GM21737 (cell line): ENCODE results near the gene TMEM221.

Experiments
- ATAC-seq: cut with Tn5 transposase; IDR thresholded peaks from one replicate; pipeline ENCODE4 v1.9.1; 2021; ENCODE audit warnings: mild to moderate bottlenecking, moderate library complexity; ENCODE audit not compliant: unreplicated experiment

The TMEM221 gene

GRCh38 chr19:17473041-17473440 is 24.6 kb upstream of the TMEM221 start:
- no peak for ATAC-seq

- ATAC-seq, result no peak
These were observed 23.1 kb upstream of the TMEM221 start for GRCh38 chr19:17471410-17472125.

- ATAC-seq, result peak; percentile 68
These were observed 21.8 kb upstream of the TMEM221 start, which contains the start of gene SLC27A1 for GRCh38 chr19:17470068-17470841. TSS of gene SLC27A1 (plus strand) at chr19:17470524. CDS start at chr19:17470541, 17 bp downstream.

DNA sequence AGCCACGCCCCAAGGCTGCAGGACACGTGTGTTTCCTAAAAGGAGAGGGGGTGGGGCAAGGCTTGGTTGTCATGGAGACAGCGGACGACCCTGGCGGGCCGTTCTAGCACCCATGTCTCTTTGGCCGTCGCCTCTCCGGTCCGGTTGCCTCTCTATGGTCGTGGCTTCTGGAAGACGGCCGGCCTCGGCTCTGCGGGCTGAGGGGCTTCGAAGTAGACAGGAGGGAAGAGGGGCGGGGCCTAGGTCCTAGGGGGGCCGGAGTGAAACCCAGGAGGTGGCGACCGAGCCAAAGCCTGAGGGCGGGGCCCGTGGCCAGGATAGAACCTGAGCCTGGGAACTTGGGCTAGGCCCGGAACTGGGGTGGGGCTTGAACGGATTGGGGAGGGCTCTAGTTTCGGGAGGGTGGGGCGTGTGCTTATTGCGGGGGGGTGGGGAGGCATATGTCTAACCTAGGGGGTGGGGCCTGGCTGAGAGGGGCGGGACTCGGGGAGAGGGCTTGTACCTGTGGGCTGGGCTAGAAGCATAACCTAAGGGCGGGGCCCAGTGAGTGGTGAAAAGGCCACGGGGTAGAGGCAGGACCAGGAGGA is 21.1 kb upstream of the TMEM221 start:
- ATAC-seq, result peak; percentile 48

DNA sequence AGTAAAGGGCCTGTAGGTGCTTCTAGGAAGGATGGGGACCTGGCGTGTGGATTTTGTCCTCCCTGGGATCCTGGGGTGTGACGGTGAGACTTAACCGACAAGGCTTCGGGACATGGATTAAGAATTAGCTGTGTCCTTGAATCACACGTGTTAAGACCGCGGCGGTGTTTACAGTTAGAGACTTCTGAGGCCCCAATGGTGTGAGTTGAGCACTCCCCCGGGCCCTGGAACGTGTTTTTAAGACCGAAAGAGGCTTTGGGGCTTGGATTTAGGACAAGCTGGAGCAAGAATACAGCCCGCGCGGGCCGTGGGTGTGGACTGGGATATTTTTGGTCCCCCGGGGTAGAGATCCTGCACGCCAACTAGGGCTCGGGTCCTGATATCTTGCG is 20.6 kb upstream of the TMEM221 start:
- ATAC-seq, result no peak

DNA sequence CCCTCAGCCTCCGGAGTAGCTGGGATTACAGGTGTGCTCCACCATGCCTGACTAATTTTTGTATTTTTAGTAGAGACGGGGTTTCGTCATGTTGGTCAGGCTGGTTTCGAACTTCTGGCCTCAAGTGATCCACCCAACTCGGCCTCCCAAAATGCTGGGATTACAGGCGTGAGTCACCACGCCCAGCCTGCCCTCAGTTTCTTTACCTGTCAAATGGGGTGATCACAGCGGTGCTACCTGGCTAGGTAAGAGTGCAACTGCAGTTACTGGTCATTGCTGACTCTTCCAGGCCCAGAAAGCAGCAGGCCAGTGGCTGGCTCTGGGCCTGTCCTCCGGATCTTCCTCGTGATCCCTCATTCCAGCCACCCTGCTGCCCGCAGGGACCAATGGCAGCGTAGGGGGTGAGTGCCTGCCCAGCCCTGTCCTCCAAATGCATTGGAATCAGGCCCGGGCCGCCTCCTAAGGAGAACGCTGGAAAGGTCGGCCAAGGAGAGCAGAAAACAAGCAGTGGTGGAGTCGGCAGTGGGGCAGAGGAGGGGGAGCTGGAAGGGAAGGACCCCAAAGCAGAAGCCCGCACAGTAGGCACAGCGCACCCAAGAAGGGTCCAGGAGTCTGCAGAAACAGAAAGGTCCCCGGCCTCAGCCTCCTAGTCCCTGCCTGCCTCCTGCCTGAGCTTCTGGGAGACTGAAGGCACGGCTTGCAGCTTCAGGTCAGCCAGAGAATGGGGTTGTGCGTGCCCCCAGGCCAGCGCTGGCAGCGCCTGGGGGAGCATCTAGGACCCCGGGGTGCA is 20.0 kb upstream of the TMEM221 start:
- ATAC-seq, result no peak

- ATAC-seq, result no peak
These were observed 19.2 kb upstream of the TMEM221 start for GRCh38 chr19:17467471-17468301.

DNA sequence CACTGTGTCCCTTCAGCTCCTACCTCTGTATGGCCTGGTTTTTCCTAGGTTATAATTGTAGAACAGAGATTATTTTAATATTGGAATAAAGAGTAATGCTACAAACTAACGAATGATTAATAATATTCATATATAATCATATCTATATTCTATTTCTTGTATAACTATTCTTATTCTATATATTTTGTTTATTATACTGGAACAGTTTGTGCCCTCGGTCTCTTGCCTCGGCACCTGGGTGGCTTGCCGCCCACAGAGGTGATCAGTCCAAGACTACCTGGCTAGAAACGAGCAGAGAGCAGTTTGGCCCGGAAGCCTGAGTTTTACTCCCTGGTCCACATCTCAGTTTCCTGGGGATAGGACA is 18.0 kb upstream of the TMEM221 start:
- no peak for ATAC-seq

DNA sequence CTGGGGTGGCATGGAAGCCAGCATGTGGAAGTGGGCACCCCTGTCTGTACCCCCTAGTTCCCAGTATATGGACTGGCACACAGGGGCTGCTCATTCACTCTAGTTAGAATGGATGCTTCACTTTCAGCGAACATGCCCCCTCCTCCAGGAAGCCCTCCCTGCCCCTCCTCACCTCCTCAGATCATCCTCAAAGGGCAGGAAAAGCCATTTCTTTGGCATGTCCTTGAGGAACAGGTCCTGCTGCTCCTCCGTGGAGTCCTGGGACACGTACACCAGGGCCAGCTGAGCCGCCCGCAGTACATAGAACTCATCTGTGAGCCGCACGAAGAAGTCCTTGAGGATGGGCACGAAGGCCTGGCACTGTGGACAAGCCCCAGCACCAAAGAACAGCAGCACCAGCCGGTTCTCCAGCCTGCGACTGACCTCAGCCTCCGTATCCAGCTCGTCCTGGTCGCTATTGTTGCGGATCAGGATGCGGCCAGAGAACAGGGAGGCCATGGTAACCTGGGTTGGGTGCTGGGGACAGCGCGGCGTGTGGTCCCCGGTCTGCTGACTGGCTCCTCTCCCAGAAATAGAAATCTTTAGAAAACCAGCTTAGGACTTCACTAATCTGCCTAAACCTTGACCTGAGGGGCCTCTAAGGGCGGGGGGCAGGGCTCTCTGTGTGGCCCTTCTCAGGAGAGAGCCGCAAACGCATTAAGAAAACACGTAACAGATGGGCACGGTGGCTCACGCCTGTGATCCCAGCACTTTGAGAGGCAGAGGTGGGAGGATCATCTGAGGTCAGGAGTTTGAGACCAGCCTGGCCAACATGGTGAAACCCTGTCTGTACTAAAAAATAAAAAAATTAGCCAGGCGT is 12.1 kb upstream of the TMEM221 start, which contains the start of gene NXNL1:
TSS of gene NXNL1 (minus strand) at position 555 of the 859 bp plus-strand sequence. CDS start at position 498, 57 bp downstream.
- no peak for ATAC-seq

DNA sequence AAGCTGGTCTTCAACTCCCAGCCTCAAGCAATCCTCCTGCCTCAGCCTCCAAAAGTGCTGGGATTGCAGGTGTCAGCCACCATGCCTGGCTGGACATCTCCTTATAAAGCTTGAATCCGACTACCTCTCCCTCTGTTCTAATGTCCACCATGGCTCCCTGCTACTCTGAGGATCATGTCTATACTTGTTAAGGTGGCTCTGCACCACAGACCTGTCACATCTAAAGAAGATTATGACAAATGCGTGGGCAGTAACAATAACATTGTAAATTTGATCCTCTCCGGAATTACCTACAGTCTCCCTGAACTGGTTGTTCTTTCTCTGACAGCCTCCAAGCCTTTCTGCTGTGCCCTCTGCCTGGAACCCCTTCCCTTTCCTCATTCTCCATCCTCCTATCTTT is 10.5 kb upstream of the TMEM221 start:
- no peak for ATAC-seq

DNA sequence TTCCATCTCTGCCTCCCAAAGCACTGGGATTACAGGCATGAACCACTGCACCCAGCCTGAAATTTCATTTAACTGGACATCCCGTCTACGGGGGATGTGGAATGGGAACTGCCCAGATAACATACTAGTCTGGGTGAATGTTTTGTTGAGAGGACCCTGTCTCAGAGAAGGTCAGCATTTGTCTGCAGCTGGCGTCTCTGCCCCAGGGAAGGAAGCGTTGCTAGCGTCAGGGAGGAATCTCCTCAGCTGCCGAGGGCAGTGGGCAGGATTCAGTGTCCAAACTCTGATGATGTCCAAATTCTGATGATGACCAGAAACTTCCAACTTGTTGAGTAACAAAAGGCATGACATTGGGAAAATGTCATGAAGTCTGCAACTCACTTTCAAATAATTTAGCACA is 9.1 kb upstream of the TMEM221 start:
- ATAC-seq, result no peak

- ATAC-seq, result no peak
These were observed 7.7 kb upstream of the TMEM221 start for GRCh38 chr19:17456127-17456526.

- ATAC-seq, result no peak
These were observed 7.0 kb upstream of the TMEM221 start for GRCh38 chr19:17455308-17456123.

DNA sequence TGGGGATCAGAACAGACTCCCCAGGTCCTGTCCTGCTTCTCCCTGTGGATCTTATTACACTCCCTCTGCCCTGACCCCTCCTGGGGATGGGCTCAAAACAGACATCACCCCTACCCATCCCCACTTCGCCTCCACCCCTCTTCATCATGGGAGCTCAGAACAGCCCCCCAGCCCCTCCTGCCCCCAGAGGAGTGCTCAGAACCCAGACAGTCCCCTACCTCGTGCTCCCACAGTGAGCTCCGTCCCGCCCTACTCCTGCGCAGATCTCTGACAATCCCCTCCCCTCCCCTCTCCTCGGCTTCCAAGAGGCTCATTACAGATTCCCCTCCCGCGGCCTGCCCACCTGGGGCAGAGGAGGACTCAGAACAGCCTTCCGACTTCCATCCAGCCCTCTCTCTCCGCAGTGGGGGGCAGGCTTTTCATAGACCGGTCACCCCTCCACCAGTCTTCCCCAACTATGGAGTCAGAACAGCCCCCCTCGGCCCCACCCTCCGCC is 6.2 kb upstream of the TMEM221 start:
- no peak for ATAC-seq

DNA sequence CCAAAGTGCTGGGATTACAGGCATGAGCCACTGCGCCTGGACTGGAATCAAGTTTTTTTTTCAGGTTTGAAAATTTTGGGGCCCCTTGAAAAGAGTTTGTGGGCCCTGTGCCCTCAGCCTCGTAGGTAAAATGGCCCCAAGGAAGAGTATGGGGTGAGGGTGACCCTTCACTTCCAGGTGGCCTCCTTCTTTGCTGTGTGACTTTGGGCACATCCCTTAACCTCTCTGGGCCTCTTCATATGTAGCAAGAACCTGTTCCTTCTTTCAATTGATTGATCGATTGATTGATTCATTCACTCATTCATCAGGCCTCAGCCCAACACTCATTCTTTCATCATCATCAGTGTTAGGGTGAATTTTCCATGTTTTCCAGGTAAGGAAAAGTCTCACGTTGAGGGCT is 3.4 kb upstream of the TMEM221 start:
- no peak for ATAC-seq

DNA sequence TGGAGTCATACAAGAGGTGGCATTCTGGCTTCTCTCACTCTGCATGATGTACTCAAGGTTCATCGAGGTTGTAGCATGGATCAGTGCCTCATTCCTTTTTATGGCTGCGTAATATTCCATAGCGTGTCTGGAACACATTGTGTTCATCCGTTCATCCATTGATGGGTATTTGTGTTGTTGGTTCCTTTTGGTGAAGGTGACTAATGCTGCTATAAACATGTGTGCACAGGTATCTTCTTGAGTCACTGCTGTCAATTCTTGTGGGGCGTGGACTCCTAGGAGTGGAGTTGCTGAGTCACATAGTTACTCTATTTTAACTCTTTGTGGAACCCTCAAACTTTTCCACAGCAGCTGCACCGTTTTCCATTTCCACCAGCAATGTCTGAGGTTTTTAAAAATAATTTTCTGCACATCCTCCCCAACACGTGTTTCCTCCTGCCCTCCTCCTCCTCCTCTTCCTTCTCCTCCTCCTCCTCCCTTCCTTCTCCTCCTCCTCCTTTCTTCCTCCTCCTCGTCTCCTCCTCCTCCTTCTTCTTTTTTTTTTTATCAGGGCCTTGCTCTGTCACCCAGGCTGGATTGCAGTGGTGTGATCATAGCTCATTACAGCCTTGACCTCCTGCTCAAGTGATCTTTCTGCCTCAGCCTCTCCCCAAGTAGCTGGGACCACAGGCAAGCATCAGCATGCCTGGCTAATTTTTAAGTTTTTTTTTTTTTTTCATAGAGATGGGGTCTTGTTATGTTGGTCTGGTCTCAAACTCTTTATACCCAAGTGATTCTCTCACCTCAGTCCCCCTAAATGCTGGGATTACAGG is 2.0 kb upstream of the TMEM221 start:
- no peak for ATAC-seq

DNA sequence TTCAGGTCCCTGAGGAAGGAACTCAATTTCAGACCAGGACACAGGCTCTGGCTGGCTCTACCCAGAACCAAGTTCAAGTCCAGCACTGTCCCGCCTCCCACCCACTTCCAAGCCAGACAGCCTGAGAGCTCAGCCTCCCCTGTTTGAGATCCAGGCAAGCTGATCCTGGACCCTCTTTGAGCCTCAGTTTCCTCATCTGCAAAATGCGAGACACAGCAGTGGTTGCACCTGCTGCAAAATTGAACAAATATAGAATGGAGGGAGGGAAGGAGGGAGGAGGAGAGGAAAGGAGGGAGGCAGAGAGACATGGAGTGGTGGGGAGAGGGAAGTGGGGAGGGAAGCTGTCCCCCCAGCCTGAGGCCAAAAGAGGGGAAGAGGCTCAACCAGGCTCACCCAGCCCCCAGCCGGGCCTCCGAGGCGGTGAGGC is 751 bp downstream of the TMEM221 start:
- no peak for ATAC-seq
